Sigmoid colon (tissue), 4 donors: ENCODE data around the gene FGF4.

Experiments
- EP300 ChIP-seq, 4 donors: sonication (generic); formaldehyde crosslinking; IDR thresholded peaks; one replicate each; pipeline ENCODE4 v1.6.1; 2017; ENCODE audit warnings: antibody characterized with exemption in 4 of 4
- POLR2A ChIP-seq, 2 donors: fragments of 450-650 bp; IDR thresholded peaks; one replicate each; pipeline ENCODE4 v1.6.1; 2016; ENCODE audit warnings: antibody characterized with exemption in 2 of 2, mild to moderate bottlenecking in 2 of 2, moderate library complexity in 2 of 2
- POLR2AphosphoS5 ChIP-seq, 4 donors: sonication (generic); formaldehyde crosslinking; IDR thresholded peaks; one replicate each; pipeline ENCODE4 v1.6.1; 2017; ENCODE audit warnings: antibody characterized with exemption in 4 of 4
- TF ChIP-seq, protein P1 (sequence below), 4 experiments: fragments of 450-650 bp in 3 of 4; fragments of 200-600 bp in 1 of 4; IDR thresholded peaks; one replicate each; pipeline ENCODE4 v1.5.1; 2016 to 2019; ENCODE audit warnings: antibody characterized with exemption in 4 of 4, mild to moderate bottlenecking in 3 of 4, moderate library complexity in 2 of 4

DNA sequence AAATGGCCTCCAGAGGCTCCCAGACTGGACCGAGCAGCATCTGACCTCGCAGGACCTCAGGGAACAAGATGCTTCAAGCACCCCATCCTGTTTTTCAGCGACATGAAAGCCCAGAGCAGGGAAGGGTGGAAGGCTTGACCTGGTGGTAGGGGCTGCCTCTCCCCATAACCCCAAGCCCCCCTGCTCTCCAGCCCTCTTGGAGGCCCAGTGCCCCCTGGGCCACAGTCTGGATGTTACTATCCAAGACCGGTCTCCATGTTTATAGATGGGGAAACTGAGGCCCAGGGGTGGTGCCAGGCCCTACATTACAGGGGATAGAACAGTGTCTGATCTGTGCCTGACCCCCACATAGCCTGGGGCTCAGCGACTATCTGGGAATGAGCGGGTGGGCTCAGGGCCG lies 37.1 kb upstream of the FGF4 start:
- TF ChIP-seq, protein P1, sequence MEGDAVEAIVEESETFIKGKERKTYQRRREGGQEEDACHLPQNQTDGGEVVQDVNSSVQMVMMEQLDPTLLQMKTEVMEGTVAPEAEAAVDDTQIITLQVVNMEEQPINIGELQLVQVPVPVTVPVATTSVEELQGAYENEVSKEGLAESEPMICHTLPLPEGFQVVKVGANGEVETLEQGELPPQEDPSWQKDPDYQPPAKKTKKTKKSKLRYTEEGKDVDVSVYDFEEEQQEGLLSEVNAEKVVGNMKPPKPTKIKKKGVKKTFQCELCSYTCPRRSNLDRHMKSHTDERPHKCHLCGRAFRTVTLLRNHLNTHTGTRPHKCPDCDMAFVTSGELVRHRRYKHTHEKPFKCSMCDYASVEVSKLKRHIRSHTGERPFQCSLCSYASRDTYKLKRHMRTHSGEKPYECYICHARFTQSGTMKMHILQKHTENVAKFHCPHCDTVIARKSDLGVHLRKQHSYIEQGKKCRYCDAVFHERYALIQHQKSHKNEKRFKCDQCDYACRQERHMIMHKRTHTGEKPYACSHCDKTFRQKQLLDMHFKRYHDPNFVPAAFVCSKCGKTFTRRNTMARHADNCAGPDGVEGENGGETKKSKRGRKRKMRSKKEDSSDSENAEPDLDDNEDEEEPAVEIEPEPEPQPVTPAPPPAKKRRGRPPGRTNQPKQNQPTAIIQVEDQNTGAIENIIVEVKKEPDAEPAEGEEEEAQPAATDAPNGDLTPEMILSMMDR (IDR thresholded peaks at IDR 0.05) = no peak
- TF ChIP-seq EP300 (IDR thresholded peaks at IDR 0.05) = no peak
- TF ChIP-seq POLR2AphosphoS5 (IDR thresholded peaks at IDR 0.05) = no peak
- TF ChIP-seq POLR2A (IDR thresholded peaks at IDR 0.05) = no peak
